GM19099 (cell line): Measurements from ENCODE around the gene ABCE1.

Experiments
- POLR2A ChIP-seq: IDR thresholded peaks from 3 replicates; pipeline ENCODE4 v1.6.1; 2011; ENCODE audit warnings: low read depth; ENCODE audit not compliant: insufficient read length; ENCODE audit errors: extremely low read depth

The ABCE1 gene

DNA sequence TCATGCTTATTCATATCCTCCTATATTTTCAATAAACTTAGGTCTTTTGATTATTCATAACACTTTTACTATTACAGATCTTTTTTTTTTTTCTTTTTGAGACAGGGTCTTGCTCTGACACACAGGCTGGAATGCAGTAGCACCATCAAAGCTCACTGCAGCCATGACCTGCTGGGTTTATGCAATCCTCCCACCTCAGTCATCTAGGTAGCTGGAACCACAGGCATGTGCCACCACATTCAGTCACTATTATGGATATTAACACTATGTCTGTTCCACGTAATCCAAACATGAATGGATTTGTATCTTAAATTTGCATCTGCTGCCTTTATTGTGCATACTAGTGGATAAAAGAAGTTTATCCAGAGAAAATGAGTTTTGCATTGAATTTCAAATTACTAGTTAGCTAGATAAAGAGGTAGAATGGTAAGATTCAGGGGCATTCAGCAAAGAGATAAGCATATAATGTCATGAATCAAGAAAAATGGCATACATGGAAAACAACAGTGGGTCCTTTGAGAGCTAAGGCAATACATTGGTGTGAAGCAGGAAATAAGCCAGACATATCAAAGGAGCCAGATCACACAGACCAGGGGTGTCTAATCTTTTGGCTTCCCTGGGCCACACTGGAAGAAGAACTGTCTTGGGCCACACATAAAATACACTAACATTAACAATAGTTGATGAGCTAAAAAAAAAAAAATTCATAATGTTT, 14.1 kb upstream of the ABCE1 start:
- TF ChIP-seq POLR2A, result no peak

DNA sequence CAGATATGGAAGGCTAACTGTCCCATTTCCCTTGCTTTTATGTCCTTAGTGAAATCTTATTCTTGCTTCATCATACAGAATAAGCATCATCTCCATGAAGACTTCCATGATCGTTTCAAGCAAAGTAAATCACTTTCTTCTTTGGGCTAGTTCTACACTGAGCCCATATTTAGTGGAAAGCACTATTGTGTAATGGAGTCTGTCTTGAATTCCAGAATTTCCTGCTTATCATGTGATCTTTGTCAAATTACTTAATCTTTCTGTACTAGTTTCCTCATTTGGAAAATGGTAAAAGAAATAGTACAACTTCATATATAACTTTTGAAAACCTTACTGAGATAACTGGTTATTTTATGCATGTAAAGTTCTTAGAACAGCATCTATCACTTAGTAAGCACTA, 7.7 kb upstream of the ABCE1 start:
- TF ChIP-seq POLR2A, result no peak

GRCh38 chr4:145093638-145094037, 4.5 kb upstream of the ABCE1 start:
- no peak for TF ChIP-seq POLR2A

DNA sequence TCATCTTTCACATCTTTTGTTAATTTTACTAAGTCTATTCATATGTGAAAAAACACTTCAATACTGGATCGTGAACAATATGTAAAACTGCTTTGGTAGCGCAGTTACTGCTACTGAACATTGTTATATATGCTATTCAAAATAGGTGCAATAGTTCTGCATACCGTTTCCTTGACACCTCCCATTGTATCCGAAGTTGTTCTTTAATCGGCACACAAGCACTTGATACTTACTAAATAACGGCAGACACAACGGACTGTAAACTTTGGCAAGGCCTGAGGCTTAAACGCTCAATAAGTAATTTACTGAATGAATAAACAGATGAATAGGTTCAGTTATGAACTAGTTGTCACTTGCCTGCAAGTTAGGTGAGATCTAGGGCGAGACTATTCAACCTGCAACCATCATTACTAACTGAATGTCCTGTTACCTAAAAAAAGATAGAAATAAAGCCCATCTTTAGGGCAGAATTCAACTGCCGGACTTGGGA, 735 bp upstream of the ABCE1 start:
- TF ChIP-seq POLR2A, result no peak

DNA sequence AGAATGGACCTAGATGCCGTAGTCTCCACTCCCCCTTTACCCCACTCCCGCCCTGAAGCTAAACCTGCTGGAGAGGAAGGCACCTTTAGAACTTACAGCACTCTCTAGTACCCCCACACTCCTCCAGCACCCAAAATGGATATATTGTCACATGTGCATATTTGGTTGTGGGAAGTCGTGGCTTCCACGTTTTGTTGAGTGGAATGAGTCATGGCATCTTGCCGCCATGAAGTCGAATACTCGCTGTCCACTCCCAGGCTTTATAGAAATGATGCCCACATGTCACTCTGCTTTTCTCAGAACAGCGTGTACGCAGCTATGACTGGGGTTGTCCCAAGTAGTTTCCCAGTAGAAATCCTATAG, 545 bp downstream of the ABCE1 start:
- no peak for TF ChIP-seq POLR2A

DNA sequence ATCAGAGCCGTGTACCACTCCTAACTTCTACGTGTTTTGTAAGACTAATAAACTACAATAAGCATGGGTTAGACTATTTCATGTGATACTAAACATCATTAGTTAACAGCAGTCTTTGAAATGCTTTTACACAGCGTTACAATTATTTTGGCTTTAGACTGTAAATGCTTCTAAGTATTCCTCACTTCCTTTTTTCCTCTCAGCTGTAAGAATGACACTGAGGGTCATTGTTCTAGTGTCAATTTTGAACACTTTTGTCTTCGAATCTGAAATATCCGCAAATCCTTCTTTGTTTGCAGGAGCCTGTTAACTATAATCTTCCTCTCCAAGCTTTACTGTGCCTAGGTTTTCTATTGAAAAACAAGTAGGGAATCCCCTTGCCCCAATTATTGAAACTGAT, 1.5 kb downstream of the ABCE1 start:
- TF ChIP-seq POLR2A, result no peak

GRCh38 chr4:145101091-145101490, 3.0 kb downstream of the ABCE1 start:
- no peak for TF ChIP-seq POLR2A

GRCh38 chr4:145102619-145103018, 4.5 kb downstream of the ABCE1 start:
- TF ChIP-seq POLR2A, result no peak

DNA sequence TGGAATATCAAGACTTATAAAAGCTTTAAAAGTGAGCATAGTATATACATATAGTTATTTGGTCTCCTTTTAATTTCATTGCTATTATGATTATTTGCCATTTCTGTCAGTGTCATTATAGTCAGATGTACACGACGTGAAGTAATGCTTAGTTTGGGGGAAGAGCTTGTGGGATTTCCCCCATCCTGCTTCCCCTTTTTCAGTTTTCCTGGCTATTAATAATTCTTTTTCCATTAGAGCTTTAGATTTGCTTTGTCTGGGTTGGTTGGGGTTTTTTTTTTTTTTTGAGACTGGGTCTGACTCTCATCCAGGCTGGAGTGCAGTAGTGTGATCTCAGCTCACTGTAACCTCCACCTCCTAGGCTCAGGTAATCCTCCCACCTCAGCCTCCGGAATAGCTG, 5.4 kb downstream of the ABCE1 start:
- no peak for TF ChIP-seq POLR2A

DNA sequence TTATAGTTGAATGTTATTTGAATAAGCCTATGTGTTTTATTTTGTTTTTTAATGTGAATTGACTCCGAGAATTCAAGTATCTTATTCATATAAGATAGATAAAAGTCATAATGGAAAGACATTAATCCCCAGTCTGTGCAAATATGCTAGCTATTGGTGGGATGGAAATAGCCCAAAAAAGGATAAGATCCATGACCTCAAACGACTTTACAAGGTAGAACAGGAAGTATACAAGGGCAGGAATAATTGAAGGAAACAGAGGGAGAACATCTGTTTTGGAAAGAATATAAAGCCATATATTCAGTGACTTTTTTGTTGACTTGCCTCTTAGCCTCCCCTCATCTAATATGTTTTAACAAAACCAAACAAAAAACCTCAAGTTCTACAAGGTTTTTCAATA, 9.0 kb downstream of the ABCE1 start:
- TF ChIP-seq POLR2A, result no peak

GRCh38 chr4:145108128-145108527, 10.0 kb downstream of the ABCE1 start:
- no peak for TF ChIP-seq POLR2A

DNA sequence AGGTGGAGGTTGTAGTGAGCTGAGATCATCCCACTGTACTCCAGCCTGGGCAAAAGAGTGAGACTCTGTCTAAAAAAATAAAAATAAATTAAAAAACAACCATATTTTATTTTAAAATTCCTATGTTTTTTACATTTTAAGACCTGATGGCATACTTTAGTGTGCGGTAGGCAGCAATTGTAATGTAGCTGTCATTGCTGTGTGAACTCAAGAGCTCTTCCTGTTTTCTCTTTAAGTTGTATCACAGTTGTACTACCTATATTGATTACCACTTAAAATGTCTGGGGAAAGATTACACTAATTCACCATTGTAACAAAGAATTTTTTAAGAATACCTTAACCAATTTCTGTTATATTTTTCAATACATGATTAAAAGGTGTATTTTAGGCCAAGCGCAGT, 27.3 kb downstream of the ABCE1 start:
- no peak for TF ChIP-seq POLR2A

DNA sequence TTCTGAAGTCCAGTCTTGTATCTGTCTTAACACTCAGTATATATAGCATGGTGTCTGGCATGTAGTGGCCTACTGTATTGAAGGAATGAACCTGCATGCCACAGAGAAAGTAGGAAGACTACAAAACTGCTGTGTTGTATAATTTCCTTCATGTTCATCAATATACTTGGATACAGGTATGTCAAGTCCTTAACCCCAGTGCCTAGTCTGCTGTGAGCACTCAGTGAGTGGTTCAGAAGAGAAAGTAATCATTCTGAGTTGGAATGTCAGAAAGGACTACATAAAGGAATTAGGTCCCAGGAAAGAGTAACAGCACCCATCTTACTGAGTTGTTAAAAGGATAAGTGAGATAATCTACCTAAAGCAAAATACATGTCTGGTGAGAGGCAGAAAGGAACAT, 32.0 kb downstream of the ABCE1 start:
- TF ChIP-seq POLR2A, result no peak

DNA sequence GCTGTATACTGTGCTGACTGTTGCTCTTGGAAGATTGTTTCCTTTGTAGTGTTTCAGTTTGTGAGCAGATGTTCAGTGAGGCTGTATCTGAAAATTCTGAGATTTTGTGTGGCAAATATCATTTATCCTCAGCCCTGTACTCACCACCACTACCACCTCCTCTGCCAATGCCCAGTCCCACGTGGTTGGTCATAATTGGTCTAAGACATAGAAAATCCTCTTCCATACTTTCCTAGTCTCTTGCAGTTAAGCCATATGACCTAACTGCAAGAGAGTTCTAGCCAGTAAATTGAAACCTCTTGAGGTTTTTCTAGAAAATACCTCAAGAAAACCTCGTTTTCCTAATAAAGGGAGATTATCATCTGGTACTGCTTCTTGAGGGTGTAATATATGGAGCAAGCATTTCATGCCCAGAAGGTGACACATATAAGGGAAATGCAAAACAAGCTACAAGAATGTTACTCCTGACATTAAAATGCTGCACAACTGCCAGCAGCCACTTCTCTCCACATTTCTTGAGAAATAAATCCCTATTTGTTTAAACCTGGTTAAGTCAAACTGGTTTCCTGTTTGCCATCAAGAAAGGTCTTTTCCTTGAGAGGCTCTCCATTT, 32.8 kb downstream of the ABCE1 start:
- TF ChIP-seq POLR2A, result no peak

DNA sequence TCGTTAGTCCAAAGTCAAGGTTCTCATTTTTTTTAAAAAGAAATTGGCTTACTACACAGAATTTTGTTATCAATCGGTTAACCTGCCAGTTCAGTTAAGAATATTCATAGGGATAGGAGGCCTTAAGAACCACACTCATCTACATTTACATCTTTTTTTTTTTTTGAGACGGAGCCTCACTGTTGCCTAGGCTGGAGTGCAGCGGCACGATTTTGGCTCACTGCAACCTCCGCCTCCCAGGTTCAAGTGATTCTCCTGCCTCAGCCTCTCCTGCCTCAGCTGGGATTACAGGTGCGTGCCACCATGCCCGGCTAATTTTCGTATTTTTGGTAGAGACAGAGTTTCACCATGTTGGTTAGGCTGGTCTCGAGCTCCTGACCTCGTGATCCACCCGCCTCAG, 33.7 kb downstream of the ABCE1 start:
- TF ChIP-seq POLR2A, result no peak

DNA sequence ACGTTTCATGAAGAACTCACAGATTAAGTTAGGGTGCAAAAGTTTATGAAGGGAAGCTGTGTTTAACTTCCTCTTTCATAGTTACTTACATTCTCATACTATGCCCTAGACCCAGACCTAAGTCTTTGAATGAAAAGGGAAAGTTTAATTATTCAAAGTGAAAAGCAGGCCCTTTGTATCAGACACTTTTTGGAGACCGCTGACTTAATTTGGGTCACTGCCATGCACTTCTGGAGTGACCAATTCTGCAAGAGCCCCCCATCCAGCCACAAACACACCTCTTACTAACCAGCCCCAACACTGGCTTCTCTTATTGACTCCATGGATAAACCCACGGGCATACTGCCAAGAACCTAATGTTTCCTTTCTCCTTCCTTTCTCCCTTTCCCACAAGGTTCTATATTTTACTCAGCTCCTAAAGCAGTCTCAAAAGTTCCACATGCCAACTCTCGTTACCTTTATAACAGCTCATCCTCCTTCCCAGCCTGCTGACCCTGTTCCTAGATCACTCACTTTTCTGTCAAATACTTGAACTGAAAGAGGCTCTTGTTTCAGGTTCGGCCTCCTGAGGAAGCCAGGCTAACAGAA, 34.5 kb downstream of the ABCE1 start:
- TF ChIP-seq POLR2A, result no peak

- no peak for TF ChIP-seq POLR2A
Measured at GRCh38 chr4:145148980-145149379, 50.9 kb downstream of the ABCE1 start.

- TF ChIP-seq POLR2A, result no peak
Measured at GRCh38 chr4:145153181-145153903, 55.2 kb downstream of the ABCE1 start.
